RPMI8226 (cell line): ENCODE results near the gene TBRG4.

Source experiments
- DNase-seq: peaks from one replicate; pipeline ENCODE4 v3.0.0-alpha.2; 2015

Gene TBRG4

DNA sequence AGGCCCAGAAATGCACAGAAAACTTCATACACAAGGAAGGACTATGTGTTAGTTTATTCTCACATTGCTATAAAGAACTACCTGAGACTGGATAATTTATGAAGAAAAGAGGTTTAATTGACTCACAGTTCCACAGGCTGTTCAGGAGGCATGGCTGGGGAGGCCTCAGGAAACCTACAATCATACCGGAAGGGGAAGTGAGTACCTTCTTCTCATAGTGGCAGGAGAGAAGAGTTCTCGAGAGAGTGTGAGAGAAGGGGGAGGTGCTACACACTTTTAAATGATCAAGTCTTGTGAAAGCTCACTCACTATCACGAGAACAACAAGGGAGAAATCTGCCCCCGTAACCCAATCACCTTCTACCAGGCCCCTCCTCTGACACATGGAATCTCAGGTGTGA lies 29.3 kb upstream of the TBRG4 start:
- DNase-seq, result no peak

DNA sequence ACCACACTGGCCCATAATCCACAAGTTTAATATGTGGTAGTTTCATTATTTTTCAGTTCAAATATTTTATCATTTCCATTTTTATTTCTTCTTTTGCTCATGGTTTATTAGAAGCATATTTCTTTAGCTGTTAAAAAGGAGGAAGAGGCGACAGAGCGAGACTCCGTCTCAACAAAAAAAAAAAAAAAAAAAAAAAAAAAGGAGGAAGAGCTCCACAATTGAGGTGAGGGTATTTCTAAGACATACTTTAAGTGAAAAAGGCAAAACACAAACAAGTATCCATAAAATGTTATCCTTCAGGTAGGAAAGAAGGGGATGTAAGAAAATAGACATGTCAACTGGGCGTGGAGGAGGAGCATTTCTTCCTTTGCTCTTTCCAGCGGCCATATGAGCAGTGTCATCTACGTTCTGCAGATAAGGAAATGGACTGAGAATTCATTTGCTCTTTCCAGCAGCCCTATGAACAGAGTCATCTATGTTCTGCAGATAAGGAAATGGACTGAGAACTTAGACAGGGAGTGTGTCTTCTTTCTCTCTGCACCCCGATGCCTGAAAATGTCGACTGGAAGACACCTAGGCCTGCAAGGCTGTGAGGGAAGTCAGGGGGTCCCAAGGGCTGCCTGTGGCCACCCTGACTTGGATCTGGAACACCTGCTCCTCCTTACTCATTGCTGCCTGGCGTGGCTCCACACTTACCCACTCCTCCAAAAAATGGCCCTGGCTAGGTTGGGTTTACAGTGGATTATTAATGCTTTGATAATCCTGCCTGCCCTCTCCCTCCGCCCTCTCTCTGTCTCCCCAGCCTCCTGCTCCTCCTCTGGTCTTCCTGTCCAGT lies 27.2 kb upstream of the TBRG4 start:
- DNase-seq, result no peak

DNA sequence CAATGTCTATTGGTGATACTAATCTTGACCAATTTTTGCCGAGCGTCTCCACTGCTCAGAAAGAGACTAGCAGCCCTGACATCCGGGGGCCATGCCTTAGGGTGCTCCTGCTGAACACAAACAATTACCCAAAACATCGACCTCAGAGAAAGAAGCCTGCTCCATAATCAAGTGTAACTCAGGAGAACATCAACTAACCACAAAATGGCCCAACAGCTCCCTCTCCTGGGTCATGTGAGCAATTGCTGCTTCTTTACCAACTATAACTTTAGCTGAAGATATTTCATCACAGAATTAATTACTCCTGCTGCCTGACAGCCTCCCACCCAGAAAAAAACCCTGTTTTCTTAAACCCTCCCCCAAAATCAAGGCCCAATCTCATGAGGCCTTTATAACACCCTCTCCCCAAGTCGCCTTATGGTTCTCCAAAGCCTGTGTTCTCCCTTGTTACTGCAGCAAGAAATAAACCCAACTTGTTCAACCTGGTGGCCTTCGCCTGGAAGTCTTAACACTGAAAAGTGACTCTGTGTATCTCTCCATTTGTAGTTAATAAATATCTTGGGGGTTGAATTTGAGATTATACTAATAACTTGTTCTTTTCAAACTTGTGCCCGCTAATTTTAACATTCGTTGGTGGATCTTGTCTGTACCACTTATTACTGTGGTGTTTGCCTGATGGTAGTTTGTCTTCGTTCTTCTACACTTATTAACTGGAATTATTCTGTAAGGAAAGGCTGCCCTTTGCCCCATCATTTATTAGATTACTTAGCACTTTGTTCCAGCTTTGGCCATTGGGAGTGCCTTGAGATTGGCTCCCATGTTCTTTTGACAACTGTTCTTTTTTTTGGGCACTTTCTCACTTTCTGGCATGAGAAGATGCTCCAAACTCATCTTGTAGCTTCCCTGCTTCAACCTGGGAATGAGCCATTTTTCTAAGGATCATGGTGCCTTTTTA lies 24.9 kb upstream of the TBRG4 start:
- peak; percentile 77 for DNase-seq

DNA sequence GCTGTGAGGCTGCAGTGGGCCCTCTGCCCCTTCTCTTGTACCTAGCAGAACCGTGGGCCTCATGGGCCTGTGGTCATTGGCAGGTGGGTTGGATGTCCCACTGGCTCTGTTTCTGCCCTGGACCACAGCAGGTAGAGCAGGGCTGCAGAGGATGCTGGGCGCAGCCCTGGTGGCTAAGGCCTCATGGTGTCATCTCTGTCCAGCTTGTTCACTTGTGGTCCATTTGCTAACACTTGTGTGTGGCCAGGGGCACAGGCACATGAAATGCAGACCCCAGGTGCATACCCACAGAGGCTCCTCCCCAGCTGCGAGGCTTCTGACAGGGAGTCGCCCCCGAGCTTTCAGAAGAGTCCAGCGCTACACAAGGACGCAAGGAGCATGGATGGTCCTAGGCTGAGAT lies 22.4 kb upstream of the TBRG4 start:
- DNase-seq, result no peak

DNA sequence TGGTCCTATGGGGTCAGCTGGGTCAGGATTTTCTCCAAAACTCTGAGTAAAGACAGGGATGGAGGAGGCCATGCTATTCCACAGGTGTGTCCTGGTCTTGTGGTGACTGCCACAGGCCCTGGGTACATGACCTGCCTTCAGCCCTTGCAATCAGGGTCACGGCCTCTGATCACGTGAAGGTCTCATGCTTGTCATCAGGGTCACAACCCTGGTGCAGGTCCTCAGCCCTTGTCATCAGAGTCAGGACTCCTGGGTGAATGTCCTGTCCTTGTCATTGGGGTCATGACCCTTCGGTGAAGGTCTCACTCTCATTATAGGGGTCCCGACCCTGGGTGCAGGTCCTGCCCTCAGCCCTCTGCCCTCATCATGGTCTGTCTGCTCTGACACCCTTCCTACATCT lies 21.9 kb upstream of the TBRG4 start:
- DNase-seq, result no peak

DNA sequence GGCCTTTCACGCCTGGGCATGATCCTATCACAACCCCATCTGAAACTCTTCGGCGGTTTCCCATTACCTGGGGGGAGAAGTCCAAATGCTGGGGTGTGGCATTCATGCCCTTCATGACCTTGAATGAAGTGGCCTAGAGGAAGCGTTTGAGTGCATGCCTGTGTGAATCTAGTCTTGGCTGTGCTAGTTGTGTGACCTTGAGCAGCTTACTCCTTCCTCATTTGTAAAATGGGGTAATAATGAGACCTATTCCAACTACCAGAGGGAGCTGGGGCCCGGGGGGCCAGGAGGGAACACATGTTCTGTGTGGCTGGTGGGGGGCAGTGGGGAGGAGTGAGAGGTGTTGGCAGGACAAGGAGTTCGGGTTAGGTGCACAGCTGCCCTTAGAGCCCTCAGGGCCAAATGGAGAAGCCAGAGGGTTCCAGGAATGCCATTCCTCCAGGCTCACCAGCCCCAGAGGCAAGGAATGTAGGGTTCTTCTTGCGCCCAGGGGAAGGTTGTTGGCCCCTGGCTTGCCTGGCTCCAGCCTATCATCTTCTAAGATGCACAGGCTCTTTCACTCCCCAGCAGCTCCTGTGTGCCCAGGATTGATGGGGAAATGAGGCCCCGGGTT lies 21.3 kb upstream of the TBRG4 start:
- DNase-seq, result no peak

DNA sequence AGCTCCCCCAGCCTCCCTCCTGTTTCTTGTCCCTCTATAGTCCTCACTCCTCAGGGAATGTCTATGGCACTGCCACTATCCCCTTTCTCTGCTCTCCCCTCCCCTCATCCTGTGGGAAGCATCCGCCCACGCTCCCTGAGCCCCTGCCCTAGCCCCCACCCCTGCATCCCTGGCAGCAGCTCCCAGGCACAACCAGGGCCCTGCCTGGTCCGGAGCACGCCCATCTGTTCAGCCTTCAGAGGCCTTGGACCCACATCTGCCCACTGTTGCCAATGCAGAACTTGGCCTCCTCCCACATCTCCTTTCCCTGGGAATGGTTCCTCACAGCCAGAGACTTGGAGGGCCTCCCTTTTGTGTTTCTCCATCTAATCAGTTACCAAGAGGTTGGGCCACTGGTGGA lies 20.4 kb upstream of the TBRG4 start:
- DNase-seq, result no peak

DNA sequence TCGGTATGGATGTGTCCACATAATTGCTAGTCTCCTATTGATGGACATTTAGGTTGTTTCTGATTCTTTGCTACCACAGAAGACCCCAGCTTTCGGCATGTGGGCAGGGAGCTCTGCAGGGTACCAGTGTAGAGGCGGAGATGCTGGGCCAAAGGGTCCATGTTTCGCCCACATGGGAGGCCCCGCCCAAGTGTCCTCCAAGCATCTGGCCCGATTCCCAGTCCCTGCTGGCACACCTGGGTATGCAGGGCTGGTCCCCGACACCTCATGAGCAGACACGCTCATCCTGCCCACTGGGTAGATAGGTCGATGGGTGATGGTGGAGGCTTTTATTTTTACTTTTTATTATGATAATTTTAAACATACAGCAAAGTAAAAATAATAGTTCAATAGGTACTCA lies 19.4 kb upstream of the TBRG4 start:
- DNase-seq, result peak; percentile 57

DNA sequence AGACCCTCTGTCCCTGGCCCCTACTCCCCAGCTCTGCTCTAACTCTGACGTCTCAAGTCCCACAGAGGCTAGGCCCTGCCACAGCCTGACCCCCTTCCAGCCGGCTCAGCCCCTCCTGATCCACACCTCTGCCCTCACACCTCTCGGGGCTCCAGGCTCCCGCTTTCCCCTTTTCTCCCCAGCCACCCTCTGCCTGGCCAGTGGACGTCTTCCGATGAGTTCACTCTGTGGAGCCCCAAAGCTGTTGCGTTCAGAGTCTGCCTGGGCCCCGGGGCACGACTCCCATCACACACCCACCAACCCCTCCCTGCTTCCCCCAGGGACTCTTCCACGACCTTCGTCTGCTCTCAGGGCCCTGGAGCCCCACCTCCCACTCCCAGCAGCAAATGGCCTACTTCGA lies 18.4 kb upstream of the TBRG4 start:
- no peak for DNase-seq

DNA sequence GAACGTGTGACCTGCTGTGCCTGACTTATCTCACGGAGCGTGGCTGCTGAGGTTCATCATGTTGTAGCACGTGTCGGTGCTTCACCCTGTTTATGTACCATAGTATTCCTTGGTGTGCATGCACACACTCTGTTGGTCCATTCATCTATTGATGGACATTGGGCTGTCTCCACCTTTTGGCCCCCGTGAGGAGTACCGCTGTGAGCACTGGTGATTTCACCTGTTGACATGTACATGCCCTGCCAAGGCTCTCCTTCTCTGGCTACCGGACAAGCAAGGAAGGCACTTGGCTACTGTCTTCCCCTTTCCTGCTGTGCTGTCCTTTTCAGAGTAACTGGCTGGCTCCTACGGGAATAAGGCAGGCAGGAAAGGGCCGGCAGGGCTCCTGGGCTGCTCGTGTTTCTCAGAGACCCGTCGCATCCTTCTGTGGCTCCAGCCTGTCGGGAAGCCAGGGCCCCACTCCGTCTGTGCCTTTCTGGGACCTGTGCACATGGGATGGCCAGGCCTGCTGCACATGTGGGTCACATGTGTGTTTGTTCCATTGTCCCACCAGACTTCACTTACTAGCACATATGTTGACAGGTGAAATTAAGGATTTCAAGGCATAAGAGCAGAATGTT lies 17.8 kb upstream of the TBRG4 start:
- no peak for DNase-seq

DNA sequence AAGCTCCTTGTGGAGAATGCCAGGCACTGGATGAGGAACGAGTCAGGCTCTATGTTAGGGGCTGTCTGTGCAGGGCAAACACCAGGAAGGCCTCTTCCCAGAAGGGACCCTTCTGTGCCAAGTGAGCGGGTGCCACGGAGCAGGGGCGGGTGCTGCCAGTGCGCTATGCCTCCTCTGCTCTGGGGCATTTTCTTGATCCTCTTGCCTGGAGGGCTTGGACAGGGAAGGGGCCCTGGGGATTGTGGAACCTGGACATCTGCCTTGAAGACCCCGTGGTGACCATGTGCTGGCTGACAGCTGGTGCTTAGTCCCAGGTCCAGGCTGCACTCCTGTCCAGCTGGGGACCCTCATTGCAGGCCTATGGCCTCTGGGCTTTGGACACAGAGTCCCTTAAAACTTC lies 15.4 kb upstream of the TBRG4 start:
- DNase-seq, result no peak

DNA sequence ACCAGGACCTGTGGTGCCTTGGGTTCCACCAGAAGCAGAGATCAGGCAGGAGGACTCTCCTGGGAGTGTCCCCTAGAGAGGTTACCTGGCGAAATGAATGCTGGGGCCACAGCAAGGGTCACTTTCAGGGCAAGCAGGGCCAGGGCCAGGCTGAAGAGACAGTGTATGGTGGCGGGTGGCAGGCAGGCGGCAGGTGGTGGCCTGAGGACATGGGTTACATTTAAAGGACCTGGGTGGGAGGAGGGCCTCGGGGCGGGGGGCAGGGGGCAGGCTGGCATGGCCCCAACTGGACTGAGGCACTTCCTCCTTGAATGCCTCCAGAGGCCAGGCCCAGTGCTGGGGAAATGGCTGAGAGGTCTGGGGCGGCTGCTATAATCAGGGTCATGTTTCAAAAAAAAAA lies 14.7 kb upstream of the TBRG4 start:
- DNase-seq, result no peak

DNA sequence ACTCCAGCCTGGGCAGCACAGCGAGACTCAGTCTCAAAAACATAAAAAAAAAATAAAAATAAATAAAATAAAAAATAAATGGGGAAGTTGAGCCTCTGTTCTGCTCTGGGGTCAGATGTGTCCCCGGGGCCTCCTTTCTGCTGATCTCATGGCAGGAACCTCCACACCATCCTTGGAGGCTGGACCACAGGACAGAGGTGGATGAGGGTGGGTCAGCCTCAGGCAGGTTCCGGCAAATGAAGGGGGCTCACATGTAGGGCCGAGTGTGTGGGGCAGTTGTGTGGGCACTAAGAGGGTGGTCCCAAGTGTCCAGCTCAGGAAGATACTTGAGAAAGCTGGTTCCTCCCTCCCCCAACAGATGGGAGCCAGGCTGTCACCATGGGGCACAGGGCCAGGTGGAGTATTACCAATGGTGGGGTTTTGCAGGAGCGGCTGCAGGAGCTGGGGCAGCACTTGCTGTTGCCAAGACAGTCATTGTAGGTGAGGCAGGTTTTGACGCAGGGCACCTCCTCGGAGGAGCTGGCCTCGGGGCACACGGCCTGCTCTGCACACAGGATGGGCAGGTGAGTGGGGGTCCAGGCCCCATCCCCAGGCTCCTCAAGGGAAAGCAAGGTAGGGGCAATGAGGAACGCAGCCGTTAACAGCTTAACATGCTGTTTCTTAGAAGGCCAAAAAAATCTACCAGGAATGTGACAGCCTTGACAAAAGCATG lies 13.9 kb upstream of the TBRG4 start:
- no peak for DNase-seq

DNA sequence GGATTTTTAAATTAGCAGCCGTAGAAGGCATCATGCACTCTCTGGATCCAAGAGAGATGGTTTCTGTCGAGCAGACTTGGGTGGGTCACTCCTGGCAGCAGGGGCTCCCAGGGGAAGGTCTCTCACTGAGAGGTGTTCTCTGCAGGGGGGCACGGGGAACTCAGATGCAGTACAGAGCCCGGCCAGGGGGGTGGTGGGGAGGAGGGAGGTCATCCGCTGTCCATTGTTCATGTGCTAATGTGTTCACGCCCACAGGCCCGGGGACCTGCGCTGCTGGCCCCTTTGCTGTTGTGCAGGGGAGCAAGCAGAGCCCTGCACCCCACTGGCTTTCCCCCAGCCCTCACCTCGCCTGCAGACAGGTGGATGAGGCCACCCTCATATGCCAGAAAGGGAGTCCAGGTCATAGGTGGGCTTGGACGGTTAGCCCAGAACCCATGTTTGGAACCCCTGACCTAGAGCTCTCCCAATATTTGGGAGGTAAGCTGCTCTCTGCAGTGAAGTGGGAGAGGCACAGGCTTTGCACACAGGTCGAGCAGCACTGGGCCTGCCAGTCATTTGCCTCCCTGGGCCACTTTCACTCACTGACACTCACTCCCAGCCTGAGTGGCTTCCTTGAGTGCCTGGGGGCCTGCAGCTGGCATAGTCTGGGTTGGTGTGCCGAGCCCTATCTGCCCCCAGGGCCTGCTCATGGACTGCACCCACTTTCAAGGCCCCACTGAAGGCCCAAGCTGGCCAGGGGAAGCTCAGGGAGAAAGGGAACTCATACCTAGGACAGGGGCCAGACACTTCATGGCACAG lies 12.6 kb upstream of the TBRG4 start:
- DNase-seq, result no peak

DNA sequence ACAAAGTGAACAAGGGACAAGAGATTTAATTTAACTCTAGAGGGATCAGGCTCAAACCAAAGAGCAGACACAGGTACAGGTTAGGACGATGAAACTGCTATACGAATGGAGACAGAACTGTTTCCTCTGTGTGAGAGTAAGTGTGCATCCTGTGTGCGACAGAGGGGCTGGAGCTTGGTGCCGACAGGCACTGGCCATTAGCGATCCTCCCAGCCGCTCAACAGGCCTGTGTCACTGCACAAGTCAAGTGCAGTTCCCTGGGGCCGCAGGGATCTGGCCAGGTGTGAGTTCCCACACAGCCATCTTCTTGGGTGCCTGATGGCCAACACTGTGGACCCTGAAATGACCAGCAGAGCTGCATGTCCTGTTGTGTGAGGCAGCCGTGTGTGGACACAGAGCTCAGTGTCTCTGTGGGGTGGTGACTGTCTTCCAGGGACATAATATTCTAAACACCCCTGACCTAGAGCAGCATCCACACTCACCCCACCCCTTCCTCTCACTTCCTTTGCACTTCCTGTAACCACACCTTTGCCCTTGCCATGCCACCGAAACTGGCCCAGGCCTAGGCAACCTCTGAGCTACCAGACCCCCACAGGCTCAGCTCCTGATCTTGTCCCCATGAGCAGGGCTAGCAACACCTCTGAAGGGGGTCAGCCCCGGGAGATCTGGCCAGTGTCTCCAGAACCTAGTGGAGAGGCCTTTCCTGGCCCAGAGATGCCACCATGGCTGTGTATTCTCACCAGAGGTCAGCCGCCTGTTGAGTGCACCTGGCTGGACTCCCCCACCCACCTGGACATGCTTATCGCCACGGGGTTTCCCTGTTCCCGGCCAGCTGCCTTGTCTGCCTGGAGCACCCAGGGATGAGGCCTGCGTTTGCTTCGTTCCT lies 11.7 kb upstream of the TBRG4 start:
- DNase-seq, result no peak

DNA sequence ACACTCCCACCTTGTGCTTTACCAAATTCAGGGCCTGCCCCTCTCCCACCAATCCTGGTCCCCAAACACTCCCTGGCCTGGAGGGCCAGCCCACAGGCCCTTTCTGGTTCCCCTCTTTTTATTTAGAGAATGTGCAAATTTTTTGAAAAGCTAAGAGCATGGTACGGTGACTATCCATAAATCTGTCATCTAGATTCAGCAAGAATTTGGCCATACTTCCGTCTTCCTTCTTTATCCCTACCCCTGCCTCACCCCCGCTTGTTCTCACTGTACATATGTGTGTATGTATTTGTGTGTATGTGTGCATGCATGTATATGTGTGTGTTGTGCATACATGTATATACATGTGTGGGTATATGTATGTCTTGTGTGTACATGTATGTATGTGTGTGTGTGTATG lies 8.1 kb upstream of the TBRG4 start:
- no peak for DNase-seq

DNA sequence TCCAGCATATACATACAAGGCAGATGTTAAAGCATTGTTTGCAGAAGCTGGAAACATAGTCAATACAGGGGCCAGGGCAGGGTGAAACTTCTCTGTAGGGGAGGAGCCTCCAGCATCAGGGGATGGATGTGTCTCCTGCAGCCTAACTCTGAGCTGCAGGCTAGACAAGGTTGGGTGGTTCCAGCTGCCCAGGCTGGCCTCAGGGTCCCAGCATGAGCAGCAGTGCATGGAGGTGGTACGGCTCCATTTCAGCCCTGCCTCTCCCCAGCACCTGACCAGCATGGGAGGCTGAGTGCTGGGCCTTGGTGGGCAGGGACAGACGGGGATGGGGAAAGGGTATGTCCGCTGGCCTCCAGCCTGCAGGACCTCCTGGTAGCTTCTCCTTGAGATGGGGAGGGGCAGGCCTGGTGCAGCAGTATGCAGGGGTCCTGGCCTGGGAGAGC lies 7.4 kb upstream of the TBRG4 start:
- DNase-seq, result no peak

DNA sequence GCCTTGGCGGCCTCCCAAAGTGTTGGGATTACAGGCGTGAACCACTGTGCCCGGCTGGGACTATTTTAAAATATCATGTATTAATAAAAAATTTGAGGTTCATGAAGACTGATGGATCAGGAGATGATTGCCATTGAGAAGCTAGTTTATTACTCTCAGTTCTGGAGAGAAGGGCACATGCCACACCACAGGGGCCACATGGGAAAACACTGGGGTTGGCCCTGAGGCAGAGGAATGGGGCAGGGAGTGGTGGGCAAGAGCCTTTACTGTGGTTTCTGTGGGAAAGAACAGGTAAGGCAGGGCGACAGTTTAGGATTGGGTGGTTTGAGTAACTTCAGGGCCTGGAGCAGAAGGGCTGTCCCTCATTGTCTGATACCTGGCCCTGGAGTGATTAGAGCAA lies 6.8 kb upstream of the TBRG4 start:
- DNase-seq, result no peak

DNA sequence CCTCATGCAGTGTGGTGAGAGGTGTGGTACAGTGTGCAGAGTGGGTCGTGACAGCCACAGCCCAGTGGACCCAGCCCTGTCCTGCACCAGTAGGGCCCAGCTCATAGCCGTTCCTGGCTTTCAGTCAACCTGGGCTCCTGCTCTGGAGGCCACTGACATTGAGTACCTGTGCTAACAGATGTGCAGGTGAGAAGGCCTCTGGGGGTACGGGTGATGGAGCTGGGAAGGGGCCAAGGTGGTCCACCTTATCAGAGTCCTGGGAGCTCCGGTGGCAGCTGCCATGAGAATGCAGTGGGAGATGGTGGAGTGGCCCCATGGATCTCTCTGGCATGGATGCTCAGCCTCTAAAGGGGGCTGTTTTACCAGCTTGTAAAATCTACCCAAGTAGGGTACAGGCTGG lies 6.1 kb upstream of the TBRG4 start:
- DNase-seq, result no peak

DNA sequence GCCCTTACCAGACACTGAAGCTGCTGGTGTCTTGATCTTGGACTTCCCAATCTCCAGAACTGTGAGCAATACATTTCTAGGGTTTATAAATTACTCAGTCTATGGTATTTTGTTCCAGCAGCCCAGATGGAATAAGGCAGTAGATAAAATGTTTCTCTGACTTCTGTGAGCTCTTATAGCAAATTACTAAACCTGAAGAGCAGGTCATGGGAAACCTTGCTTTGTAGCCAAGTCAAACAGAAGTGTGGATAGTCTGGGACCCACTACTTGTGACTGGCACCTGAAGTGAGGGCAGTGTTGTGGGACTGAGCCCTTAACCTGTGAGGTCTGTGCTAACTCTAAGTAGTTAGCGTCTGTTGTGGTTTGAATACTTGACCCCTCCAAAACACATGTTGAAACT lies 4.6 kb upstream of the TBRG4 start:
- no peak for DNase-seq

DNA sequence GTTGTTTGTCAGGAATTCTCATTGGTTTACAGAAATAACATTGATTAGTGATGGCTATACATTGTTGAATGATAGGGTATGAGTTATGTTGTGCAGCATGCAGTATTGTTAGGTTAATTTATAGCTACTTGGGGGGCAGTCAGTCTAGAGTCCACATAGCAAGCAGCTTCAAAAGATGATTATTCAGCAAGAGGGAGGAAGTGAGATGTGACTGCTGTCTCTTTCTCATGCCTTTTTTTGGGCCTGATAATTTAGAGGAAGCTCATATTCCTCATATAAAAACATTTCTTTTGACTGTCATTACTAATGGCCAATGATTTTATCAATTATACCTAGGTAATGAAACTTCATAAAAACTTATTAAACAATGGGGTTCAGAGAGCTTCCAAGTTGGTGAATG lies 3.4 kb upstream of the TBRG4 start:
- DNase-seq, result peak; percentile 33
